Breast epithelium (tissue), 3 donors: ENCODE results near the gene KLHDC3.

Source experiments
- CTCF ChIP-seq, 3 donors: fragments of 450-650 bp; IDR thresholded peaks; one replicate each; pipeline ENCODE4 v1.5.1; 2016 to 2017; ENCODE audit warnings: antibody characterized with exemption in 3 of 3, mild to moderate bottlenecking in 3 of 3, moderate library complexity in 3 of 3
- POLR2A ChIP-seq: fragments of 450-650 bp; IDR thresholded peaks from one replicate; pipeline ENCODE4 v1.6.1; 2016; ENCODE audit warnings: antibody characterized with exemption, mild to moderate bottlenecking, moderate library complexity
- POLR2AphosphoS5 ChIP-seq, 3 donors: sonication (generic); formaldehyde crosslinking; IDR thresholded peaks; one replicate each; pipeline ENCODE4 v1.6.1; 2017; ENCODE audit warnings: antibody characterized with exemption in 3 of 3

DNA sequence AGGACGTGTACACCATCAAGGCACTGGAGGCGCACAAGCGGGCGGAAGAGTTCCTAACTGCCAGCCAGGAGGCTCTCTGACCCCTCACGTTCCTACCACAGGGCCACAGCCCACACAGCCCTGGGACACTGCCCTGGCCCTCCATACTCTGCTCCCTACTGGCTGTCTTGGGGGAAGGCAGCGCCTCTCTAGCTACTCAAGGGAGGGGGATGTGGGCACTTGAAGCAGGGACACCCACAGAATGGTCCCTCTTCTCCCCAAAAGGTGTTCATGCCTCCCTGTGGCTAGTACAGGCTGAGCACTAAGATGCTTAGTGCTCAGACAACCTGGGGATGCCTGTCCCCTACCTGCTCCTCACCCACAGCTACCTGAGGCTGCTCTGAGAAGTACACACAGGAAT lies 2.8 kb upstream of the KLHDC3 start:
- TF ChIP-seq POLR2A (no peak), CTCF (IDR thresholded peaks at IDR 0.05) (no peak), POLR2AphosphoS5 (IDR thresholded peaks at IDR 0.05) (no peak)
